Measurements from ENCODE around the gene NTHL1. TPM values are rescaled to one million over a fixed set of nuclear protein-coding genes. Genes with fewer than 3 reads are reported as not detected.
"Not testable (repeated sequence)": the region's sequence is repeated elsewhere in the genome, so short reads cannot be mapped to it uniquely, and the experiment has no call there.

NTHL1 gene
- total and polyA plus RNA-seq, 2 donors (not counting 3 experiments of a cell fraction or from before 2014, with no cell fraction given) = 39.8 to 65.8 TPM

GRCh38 chr16:2013527-2013926, 34.1 kb downstream of the NTHL1 start:
- no peak for TF ChIP-seq MYC (IDR thresholded peaks at IDR 0.05; ENCODE audit: low read depth, low read length)
- no peak for TF ChIP-seq EZH2 (IDR thresholded peaks at IDR 0.05; ENCODE audit: borderline replicate concordance, low read depth, low read length, severe bottlenecking)
- TF ChIP-seq CTCF (IDR thresholded peaks at IDR 0.05; ENCODE audit: extremely low read depth in 1 of 2, insufficient read depth in 1 of 2, low read depth in 1 of 2, low read length in 2 of 2) = no peak
- TF ChIP-seq FOS (IDR thresholded peaks at IDR 0.05; ENCODE audit: borderline replicate concordance, insufficient read depth, low read length) = no peak
- TF ChIP-seq POLR2AphosphoS5 (IDR thresholded peaks at IDR 0.05; ENCODE audit: insufficient read depth, low read depth, low read length) = no peak
- TF ChIP-seq JUN (IDR thresholded peaks at IDR 0.05; ENCODE audit: borderline replicate concordance, insufficient read depth, insufficient read length, low read depth) = no peak
- no peak for TF ChIP-seq MAX (IDR thresholded peaks at IDR 0.05; ENCODE audit: insufficient read depth, insufficient read length)
- no peak for TF ChIP-seq POLR2A (IDR thresholded peaks at IDR 0.05; ENCODE audit: low read depth, low read length)
- TF ChIP-seq GATA2 (IDR thresholded peaks at IDR 0.05; ENCODE audit: insufficient read depth, insufficient read length, low read depth, low read length) = no peak
- Histone ChIP-seq H3K27me3 (ENCODE audit: control insufficient read depth in 2 of 2, insufficient read depth in 2 of 2, low read length in 2 of 2) (no peaks in the 10 kb centered on the region), H2AFZ (ENCODE audit: low read depth, low read length) (no peak overlapping the region), H3K36me3 (ENCODE audit: control insufficient read depth in 2 of 2, extremely low read depth in 1 of 2, insufficient read depth in 2 of 2, low read length in 2 of 2) (no peaks in the 10 kb centered on the region), H3K4me2 (ENCODE audit: insufficient read depth, low read length) (no peak overlapping the region), H3K27ac (ENCODE audit: insufficient read depth, low read depth, low read length) (no peak overlapping the region), H3K79me2 (ENCODE audit: control insufficient read depth, insufficient read depth, low read length) (peaks cover 12% of the 10 kb centered on the region), H3K9me1 (replicated peaks; ENCODE audit: control insufficient read depth, extremely low read depth, insufficient read depth, low read length) (no peaks in the 10 kb centered on the region), H3K9ac (replicated peaks; ENCODE audit: extremely low read depth, insufficient read depth, low read length) (no peak overlapping the region), H3K4me1 (ENCODE audit: control insufficient read depth, extremely low read depth, insufficient read depth, low read length) (peaks cover 8% of the 10 kb centered on the region), H3K4me3 (replicated peaks in 1 of 3; ENCODE audit: insufficient read depth in 1 of 3, low read depth in 1 of 3, low read length in 3 of 3) (no peak overlapping the region), H3K9me3 (replicated peaks; ENCODE audit: control insufficient read depth, insufficient read depth, low read length) (no peaks in the 10 kb centered on the region), H4K20me1 (replicated peaks; ENCODE audit: control insufficient read depth, extremely low read depth, insufficient read depth, low read length) (no peaks in the 10 kb centered on the region)
- no TSS peak for BruUV-seq (replicated peaks)
- intact Hi-C loops (cut with micrococcal nuclease) = no loop called here
- no peak for DNase-seq (ENCODE audit: low read depth, low spot score)
- ChIA-PET POLR2A (no interaction called here), CTCF (interaction anchor here (1.1 to 2.3 kb wide), 2 partner anchors 9 to 127 kb away, joined by 3 to 12 read pairs; no protein-coding TSS in a partner anchor)
- dilution Hi-C loops (cut with MboI; ENCODE audit: extremely low pct_ligation_motif_present, low sequenced_read_pairs) = no loop called here
- no peak for FAIRE-seq

GRCh38 chr16:2011726-2012125, 35.9 kb downstream of the NTHL1 start:
- BruUV-seq (replicated peaks); H3K9ac ChIP-seq (replicated peaks; ENCODE audit: extremely low read depth, insufficient read depth, low read length); H3K27ac ChIP-seq (ENCODE audit: insufficient read depth, low read depth, low read length); H3K4me2 ChIP-seq (ENCODE audit: insufficient read depth, low read length); dilution Hi-C loops (cut with MboI; ENCODE audit: extremely low pct_ligation_motif_present, low sequenced_read_pairs); DNase-seq (ENCODE audit: low read depth, low spot score); intact Hi-C loops (cut with micrococcal nuclease); H3K4me3 ChIP-seq (replicated peaks in 1 of 3; ENCODE audit: insufficient read depth in 1 of 3, low read depth in 1 of 3, low read length in 3 of 3); H4K20me1 ChIP-seq (replicated peaks; ENCODE audit: control insufficient read depth, extremely low read depth, insufficient read depth, low read length); H3K9me3 ChIP-seq (replicated peaks; ENCODE audit: control insufficient read depth, insufficient read depth, low read length); H3K36me3 ChIP-seq (ENCODE audit: control insufficient read depth in 2 of 2, extremely low read depth in 1 of 2, insufficient read depth in 2 of 2, low read length in 2 of 2); H3K9me1 ChIP-seq (replicated peaks; ENCODE audit: control insufficient read depth, extremely low read depth, insufficient read depth, low read length); POLR2A ChIA-PET; H3K27me3 ChIP-seq (ENCODE audit: control insufficient read depth in 2 of 2, insufficient read depth in 2 of 2, low read length in 2 of 2); H2AFZ ChIP-seq (ENCODE audit: low read depth, low read length); FAIRE-seq: not testable (repeated sequence)
- CTCF ChIA-PET = interaction anchor here (0.7 to 2.3 kb wide), 3 partner anchors 11 to 239 kb away, joined by 3 to 12 read pairs (median 7); partner anchors contain the start of genes ECI1 and FAHD1
- Histone ChIP-seq H3K4me1 (ENCODE audit: control insufficient read depth, extremely low read depth, insufficient read depth, low read length) (peaks cover 26% of the 10 kb centered on the region), H3K79me2 (ENCODE audit: control insufficient read depth, insufficient read depth, low read length) (peaks cover 30% of the 10 kb centered on the region)

All from endothelial cell of umbilical vein (primary cell).